Glutamatergic neuron (in vitro differentiated cells): ENCODE data around the gene EPB41L5. TPM values are rescaled to one million over a fixed set of nuclear protein-coding genes. Genes with fewer than 3 reads are reported as not detected.
A peak's percentile ranks its signal among the peaks of the same experiment; 100 is the strongest.
"Not testable (repeated sequence)": the region's sequence is repeated elsewhere in the genome, so short reads cannot be mapped to it uniquely, and the experiment has no call there.

Experiments
- DNase-seq: peaks from one replicate; pipeline ENCODE4 v3.0.0; 2022
- H3K27ac Mint-ChIP-seq: one replicate; pipeline ENCODE4 v1.8.0; 2020; ENCODE audit warnings: mild to moderate bottlenecking, mixed read lengths, inconsistent platforms; ENCODE audit not compliant: unreplicated experiment
- H3K27me3 Mint-ChIP-seq: one replicate; pipeline ENCODE4 v1.8.0; 2020; ENCODE audit warnings: mild to moderate bottlenecking, moderate library complexity, mixed read lengths, inconsistent platforms; ENCODE audit not compliant: unreplicated experiment
- H3K36me3 Mint-ChIP-seq: one replicate; pipeline ENCODE4 v1.8.0; 2020; ENCODE audit warnings: mild to moderate bottlenecking, mixed read lengths, inconsistent platforms; ENCODE audit not compliant: unreplicated experiment
- H3K4me1 Mint-ChIP-seq: one replicate; pipeline ENCODE4 v1.8.0; 2020; ENCODE audit warnings: mild to moderate bottlenecking, low read depth, mixed read lengths, inconsistent platforms; ENCODE audit not compliant: unreplicated experiment
- H3K4me3 Mint-ChIP-seq: one replicate; pipeline ENCODE4 v1.8.0; 2020; ENCODE audit warnings: mild to moderate bottlenecking, mixed read lengths, inconsistent platforms; ENCODE audit not compliant: unreplicated experiment
- H3K9me3 Mint-ChIP-seq: one replicate; pipeline ENCODE4 v1.8.0; 2020; ENCODE audit warnings: mild to moderate bottlenecking, moderate library complexity, mixed read lengths, inconsistent platforms; ENCODE audit not compliant: unreplicated experiment
- total RNA-seq: library from RNA; stranded (reverse); fragmentation: NEBNext Ultra II Directional; extraction: Animal tissue kit (Norgen Biotek cat#: 25700); gene quantifications from one replicate; pipeline ENCODE4 v1.2.1, GENCODE V29; 2021; ENCODE audit not compliant: unreplicated experiment
- TF ChIP-seq, protein P1 (sequence below): fragments of 200-600 bp; sonication (generic); IDR thresholded peaks from one replicate; pipeline ENCODE4 v1.5.0; 2021; ENCODE audit not compliant: partially characterized antibody, unreplicated experiment

The EPB41L5 gene
- total RNA-seq, 1 donor from 2014 or later, result 71.7 TPM

DNA sequence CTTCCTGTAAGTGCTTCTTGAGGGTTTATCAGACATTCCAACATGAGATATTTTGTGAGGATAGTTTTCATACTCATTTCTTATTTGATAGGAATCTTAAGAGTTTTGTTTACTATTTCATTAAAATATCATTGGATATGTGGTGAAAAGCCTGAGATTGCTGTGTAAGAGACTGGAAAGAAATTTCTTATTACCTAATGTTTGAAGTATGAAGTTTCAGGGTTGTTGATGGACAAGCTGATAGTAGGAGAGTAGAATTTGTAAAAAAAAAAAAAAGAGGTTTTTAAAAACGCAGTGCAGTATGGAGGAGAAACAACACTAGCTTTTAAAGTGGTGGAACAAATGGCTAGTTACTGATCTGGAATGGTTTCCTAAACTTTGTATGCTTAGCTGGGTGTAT lies 7.7 kb downstream of the EPB41L5 start:
- TF ChIP-seq, protein P1, sequence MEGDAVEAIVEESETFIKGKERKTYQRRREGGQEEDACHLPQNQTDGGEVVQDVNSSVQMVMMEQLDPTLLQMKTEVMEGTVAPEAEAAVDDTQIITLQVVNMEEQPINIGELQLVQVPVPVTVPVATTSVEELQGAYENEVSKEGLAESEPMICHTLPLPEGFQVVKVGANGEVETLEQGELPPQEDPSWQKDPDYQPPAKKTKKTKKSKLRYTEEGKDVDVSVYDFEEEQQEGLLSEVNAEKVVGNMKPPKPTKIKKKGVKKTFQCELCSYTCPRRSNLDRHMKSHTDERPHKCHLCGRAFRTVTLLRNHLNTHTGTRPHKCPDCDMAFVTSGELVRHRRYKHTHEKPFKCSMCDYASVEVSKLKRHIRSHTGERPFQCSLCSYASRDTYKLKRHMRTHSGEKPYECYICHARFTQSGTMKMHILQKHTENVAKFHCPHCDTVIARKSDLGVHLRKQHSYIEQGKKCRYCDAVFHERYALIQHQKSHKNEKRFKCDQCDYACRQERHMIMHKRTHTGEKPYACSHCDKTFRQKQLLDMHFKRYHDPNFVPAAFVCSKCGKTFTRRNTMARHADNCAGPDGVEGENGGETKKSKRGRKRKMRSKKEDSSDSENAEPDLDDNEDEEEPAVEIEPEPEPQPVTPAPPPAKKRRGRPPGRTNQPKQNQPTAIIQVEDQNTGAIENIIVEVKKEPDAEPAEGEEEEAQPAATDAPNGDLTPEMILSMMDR, result no peak
- peaks cover 7% of the 10 kb centered on the region for H3K4me1 Mint-ChIP-seq
- peaks cover 11% of the 10 kb centered on the region for H3K9me3 Mint-ChIP-seq
- H3K27me3 Mint-ChIP-seq, result no peaks in the 10 kb centered on the region
- H3K27ac Mint-ChIP-seq, result no peak overlapping the region
- DNase-seq, result no peak
- peaks cover 24% of the 10 kb centered on the region for H3K36me3 Mint-ChIP-seq
- H3K4me3 Mint-ChIP-seq, result no peak overlapping the region

DNA sequence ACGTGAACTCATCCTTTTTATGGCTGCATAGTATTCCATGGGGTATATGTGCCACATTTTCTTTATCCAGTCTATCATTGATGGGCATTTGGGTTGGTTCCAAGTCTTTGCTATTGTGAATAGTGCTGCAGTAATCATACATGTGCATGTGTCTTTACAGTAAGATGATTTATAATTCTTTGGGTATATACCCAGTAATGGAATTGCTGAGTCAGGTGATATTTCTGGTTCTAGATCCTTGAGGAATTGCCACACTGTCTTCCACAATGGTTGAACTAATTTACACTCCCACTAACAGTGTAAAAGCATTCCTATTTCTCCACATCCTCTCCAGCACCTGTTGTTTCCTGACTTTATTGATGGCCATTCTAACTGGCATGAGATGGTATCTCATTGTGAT lies 9.6 kb downstream of the EPB41L5 start:
- not testable (repeated sequence) for DNase-seq, H3K4me3 Mint-ChIP-seq, H3K27me3 Mint-ChIP-seq, H3K27ac Mint-ChIP-seq, H3K4me1 Mint-ChIP-seq
- Mint-ChIP-seq H3K36me3 (peaks cover 33% of the 10 kb centered on the region), H3K9me3 (peaks cover 11% of the 10 kb centered on the region)

DNA sequence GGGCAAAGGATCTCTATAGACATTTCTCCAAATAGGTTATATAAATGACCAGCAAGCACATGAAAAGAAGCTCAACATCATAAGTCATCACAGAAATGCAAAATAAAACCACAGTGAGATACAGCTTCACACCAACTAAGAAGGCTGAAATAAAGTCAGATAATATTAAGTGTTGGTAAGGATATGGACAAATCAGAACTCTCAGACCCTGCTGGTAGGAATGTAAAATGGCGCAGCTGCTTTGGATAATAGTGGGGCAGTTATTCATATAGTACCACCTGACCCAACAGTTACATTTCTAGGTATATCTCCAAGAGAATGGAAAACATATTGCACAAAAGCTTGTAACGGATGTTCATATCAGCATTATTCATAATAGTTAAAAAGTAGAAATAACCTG lies 14.0 kb downstream of the EPB41L5 start:
- H3K4me1 Mint-ChIP-seq, result no peaks in the 10 kb centered on the region
- H3K9me3 Mint-ChIP-seq, result peaks cover 11% of the 10 kb centered on the region
- no peak overlapping the region for H3K4me3 Mint-ChIP-seq
- DNase-seq, result no peak
- H3K27me3 Mint-ChIP-seq, result no peaks in the 10 kb centered on the region
- TF ChIP-seq, protein P1, result peak; percentile 31
- no peak overlapping the region for H3K27ac Mint-ChIP-seq
- H3K36me3 Mint-ChIP-seq, result peaks cover 33% of the 10 kb centered on the region

DNA sequence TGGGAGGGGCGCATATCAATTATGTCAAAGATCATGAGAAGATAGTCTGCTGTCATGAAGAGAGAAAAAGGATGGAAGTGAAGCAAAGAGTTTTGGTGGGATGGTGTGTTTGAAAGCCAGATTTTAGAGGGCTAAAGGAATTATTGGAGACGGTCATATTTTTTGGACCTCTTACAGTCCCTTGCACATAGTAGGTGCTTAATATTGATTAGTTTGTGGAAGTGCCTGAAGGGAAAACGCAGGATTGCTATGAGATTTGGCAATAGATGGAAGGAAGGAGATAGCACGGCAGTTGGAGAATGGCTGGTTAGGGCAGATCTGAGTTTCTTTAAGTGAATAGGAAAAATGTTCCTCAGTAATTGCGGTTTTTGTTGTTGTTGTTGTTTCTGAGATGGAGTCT lies 15.9 kb downstream of the EPB41L5 start:
- Mint-ChIP-seq H3K4me1 (no peaks in the 10 kb centered on the region), H3K4me3 (no peak overlapping the region), H3K36me3 (peaks cover 19% of the 10 kb centered on the region), H3K27ac (no peak overlapping the region), H3K9me3 (peaks cover 8% of the 10 kb centered on the region), H3K27me3 (no peaks in the 10 kb centered on the region)
- no peak for DNase-seq
- TF ChIP-seq, protein P1, result no peak

DNA sequence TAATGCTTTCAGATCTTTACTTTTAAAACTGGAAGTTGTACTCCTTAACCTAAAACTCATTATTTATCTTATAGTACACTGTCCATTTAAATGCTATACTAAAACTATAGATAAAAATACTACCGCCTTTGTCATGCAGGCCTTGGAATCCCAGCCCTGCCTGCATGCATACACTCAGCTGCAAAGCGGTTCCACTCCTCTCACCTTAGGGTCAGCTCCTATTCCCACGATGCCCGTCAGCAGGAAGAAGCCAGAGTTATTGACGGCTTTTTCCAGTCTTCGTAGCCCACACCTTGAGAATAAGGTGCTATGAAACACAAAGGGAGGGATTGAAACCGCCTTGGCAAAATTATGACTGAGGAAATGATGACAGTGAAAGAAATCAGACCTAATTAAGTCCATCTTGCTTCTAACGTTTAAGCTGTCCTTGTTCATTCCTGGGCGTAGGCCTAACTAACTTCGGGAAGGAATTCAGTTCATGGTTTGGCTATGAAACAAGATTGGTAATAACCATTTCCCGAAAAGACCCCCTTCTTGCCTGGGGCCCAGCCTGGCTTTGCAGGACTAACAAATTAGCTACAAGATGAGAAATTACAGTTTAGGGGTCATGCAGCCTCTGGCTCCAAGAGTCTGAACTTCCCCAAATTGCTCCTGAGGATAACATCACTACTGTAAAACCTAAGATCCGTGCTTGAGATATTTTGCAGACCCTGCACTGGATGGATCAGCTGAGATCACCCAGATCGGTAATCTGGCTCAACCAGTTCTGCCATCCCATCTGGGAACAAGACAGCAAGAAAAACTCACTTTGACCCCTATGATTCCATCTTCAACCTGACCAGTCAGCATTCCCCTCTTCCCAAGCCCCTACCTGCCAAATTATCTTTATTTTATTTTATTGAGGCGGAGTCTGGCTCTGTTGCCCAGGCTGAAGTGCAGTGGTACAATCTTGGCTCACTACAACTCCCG lies 17.1 kb downstream of the EPB41L5 start:
- no peak for DNase-seq
- Mint-ChIP-seq H3K4me3 (no peak overlapping the region), H3K4me1 (no peaks in the 10 kb centered on the region), H3K27ac (no peak overlapping the region), H3K27me3 (no peaks in the 10 kb centered on the region), H3K36me3 (peaks cover 14% of the 10 kb centered on the region), H3K9me3 (peaks cover 4% of the 10 kb centered on the region)
- TF ChIP-seq, protein P1, result no peak
